DMS53 treated with DMSO at 0.1 percent for 48 hours (cell line): ENCODE results near the gene DRD4.
A peak's percentile ranks its signal among the peaks of the same experiment; 100 is the strongest.

Experiments used
- DNase-seq: peaks from one replicate; lab custom pipeline; 2025; ENCODE audit not compliant: unreplicated experiment; lab: John Stamatoyannopoulos, UW

Gene DRD4

GRCh38 chr11:609341-609811 lies 27.7 kb upstream of the DRD4 start:
- DNase-seq, result no peak

- DNase-seq, result no peak
These were observed 26.8 kb upstream of the DRD4 start for GRCh38 chr11:610146-610801.

GRCh38 chr11:611001-611996 lies 25.8 kb upstream of the DRD4 start:
- DNase-seq, result no peak

- peak; percentile 61 for DNase-seq
These were observed 24.7 kb upstream of the DRD4 start for GRCh38 chr11:612201-612960.

GRCh38 chr11:612961-613300 lies 24.1 kb upstream of the DRD4 start:
- DNase-seq, result no peak

- DNase-seq, result peak; percentile 63
These were observed 23.6 kb upstream of the DRD4 start for GRCh38 chr11:613369-613968.

- no peak for DNase-seq
These were observed 22.9 kb upstream of the DRD4 start for GRCh38 chr11:614021-614622.

GRCh38 chr11:614623-615503 lies 22.2 kb upstream of the DRD4 start:
- no peak for DNase-seq

GRCh38 chr11:615504-616319 lies 21.4 kb upstream of the DRD4 start, which contains the start of gene IRF7:
Gene IRF7 (minus strand): TSS chr11:615950. CDS start chr11:615364, 586 bp downstream.
- DNase-seq, result peak; percentile 96

GRCh38 chr11:616320-617198 lies 20.5 kb upstream of the DRD4 start:
- DNase-seq, result no peak

- no peak for DNase-seq
These were observed 19.7 kb upstream of the DRD4 start for GRCh38 chr11:617199-617911.

GRCh38 chr11:617912-618682 lies 19.0 kb upstream of the DRD4 start:
- no peak for DNase-seq

GRCh38 chr11:618856-619627 lies 18.0 kb upstream of the DRD4 start:
- DNase-seq, result no peak

GRCh38 chr11:619628-620050 lies 17.4 kb upstream of the DRD4 start:
- no peak for DNase-seq

GRCh38 chr11:620201-620600 lies 16.9 kb upstream of the DRD4 start:
- DNase-seq, result no peak
